K562 (cell line): ENCODE data around the gene MIB2. TPM values are rescaled to one million over a fixed set of nuclear protein-coding genes. Genes with fewer than 3 reads are reported as not detected.

Source experiments
- MTA1 ChIP-seq: fragments of 450-650 bp; IDR thresholded peaks from 2 replicates; pipeline ENCODE4 v1.6.1; 2017; ENCODE audit warnings: borderline replicate concordance
- ZKSCAN3 ChIP-seq: fragments of 250-450 bp; sonication (Bioruptor Pico); IDR thresholded peaks from 2 replicates; pipeline ENCODE4 v1.4.0; 2020
- ZNF197 ChIP-seq: fragments of 200-800 bp; sonication (Bioruptor generic); IDR thresholded peaks from 2 replicates; pipeline ENCODE4 v1.6.1; 2016; ENCODE audit warnings: low read depth, missing genetic modification characterization, missing compliant biosample characterization
- ZNF551 ChIP-seq: fragments of 250-450 bp; sonication (Bioruptor Pico); IDR thresholded peaks from 2 replicates; pipeline ENCODE4 v1.5.0; 2021; ENCODE audit warnings: mild to moderate bottlenecking, moderate library complexity
- polyA plus RNA-seq, 8 experiments: library from polyadenylated mRNA; depleted of rRNA in 4 of 8; stranded (reverse) in 5 of 8; unstranded in 3 of 8; fragments of >200 nt; fragmentation: Nextera tagmentation in 2 of 8; fragmentation: Illumina TruSeq in 1 of 8; extraction: Ambion mirVana in 2 of 8; extraction: Trizol in 1 of 8; gene quantifications; 2 replicates each; pipeline versions ENCODE4 v1.2.1 to v1.2.3, GENCODE V29; 2011 to 2014; ENCODE audit warnings: inconsistent platforms in 1 of 8, missing spikeins in 1 of 8
- total RNA-seq, 7 experiments: library from RNA; depleted of rRNA in 6 of 7; stranded (reverse); fragments of >200 nt in 6 of 7; fragmentation: Illumina TruSeq in 2 of 7; extraction: Trizol in 2 of 7; gene quantifications; 2 replicates each; pipeline versions ENCODE4 v1.2.1 to v1.2.3, GENCODE V29; 2011 to 2021; ENCODE audit warnings: low replicate concordance in 1 of 7
- TF ChIP-seq, protein P1 (sequence below): fragments of 200-600 bp; sonication (generic); IDR thresholded peaks from one replicate; pipeline ENCODE4 v1.6.1; 2012; ENCODE audit warnings: mild to moderate bottlenecking, low read depth, low read length, inconsistent platforms
- TF ChIP-seq, protein P2 (sequence below): fragments of 250-450 bp; sonication (Bioruptor Pico); IDR thresholded peaks from 2 replicates; pipeline ENCODE4 v1.9.0; 2021; ENCODE audit warnings: mild to moderate bottlenecking

Gene MIB2
- total and polyA plus RNA-seq, 9 of the 15 experiments (the other 6 are each of a cell fraction or from before 2014, with no cell fraction given) = 0.04 to 17.0 (median 4.9) TPM; not detected in 1

GRCh38 chr1:1573843-1574720 is 41.2 kb upstream of the MIB2 start (continued):
- TF ChIP-seq, protein P1, sequence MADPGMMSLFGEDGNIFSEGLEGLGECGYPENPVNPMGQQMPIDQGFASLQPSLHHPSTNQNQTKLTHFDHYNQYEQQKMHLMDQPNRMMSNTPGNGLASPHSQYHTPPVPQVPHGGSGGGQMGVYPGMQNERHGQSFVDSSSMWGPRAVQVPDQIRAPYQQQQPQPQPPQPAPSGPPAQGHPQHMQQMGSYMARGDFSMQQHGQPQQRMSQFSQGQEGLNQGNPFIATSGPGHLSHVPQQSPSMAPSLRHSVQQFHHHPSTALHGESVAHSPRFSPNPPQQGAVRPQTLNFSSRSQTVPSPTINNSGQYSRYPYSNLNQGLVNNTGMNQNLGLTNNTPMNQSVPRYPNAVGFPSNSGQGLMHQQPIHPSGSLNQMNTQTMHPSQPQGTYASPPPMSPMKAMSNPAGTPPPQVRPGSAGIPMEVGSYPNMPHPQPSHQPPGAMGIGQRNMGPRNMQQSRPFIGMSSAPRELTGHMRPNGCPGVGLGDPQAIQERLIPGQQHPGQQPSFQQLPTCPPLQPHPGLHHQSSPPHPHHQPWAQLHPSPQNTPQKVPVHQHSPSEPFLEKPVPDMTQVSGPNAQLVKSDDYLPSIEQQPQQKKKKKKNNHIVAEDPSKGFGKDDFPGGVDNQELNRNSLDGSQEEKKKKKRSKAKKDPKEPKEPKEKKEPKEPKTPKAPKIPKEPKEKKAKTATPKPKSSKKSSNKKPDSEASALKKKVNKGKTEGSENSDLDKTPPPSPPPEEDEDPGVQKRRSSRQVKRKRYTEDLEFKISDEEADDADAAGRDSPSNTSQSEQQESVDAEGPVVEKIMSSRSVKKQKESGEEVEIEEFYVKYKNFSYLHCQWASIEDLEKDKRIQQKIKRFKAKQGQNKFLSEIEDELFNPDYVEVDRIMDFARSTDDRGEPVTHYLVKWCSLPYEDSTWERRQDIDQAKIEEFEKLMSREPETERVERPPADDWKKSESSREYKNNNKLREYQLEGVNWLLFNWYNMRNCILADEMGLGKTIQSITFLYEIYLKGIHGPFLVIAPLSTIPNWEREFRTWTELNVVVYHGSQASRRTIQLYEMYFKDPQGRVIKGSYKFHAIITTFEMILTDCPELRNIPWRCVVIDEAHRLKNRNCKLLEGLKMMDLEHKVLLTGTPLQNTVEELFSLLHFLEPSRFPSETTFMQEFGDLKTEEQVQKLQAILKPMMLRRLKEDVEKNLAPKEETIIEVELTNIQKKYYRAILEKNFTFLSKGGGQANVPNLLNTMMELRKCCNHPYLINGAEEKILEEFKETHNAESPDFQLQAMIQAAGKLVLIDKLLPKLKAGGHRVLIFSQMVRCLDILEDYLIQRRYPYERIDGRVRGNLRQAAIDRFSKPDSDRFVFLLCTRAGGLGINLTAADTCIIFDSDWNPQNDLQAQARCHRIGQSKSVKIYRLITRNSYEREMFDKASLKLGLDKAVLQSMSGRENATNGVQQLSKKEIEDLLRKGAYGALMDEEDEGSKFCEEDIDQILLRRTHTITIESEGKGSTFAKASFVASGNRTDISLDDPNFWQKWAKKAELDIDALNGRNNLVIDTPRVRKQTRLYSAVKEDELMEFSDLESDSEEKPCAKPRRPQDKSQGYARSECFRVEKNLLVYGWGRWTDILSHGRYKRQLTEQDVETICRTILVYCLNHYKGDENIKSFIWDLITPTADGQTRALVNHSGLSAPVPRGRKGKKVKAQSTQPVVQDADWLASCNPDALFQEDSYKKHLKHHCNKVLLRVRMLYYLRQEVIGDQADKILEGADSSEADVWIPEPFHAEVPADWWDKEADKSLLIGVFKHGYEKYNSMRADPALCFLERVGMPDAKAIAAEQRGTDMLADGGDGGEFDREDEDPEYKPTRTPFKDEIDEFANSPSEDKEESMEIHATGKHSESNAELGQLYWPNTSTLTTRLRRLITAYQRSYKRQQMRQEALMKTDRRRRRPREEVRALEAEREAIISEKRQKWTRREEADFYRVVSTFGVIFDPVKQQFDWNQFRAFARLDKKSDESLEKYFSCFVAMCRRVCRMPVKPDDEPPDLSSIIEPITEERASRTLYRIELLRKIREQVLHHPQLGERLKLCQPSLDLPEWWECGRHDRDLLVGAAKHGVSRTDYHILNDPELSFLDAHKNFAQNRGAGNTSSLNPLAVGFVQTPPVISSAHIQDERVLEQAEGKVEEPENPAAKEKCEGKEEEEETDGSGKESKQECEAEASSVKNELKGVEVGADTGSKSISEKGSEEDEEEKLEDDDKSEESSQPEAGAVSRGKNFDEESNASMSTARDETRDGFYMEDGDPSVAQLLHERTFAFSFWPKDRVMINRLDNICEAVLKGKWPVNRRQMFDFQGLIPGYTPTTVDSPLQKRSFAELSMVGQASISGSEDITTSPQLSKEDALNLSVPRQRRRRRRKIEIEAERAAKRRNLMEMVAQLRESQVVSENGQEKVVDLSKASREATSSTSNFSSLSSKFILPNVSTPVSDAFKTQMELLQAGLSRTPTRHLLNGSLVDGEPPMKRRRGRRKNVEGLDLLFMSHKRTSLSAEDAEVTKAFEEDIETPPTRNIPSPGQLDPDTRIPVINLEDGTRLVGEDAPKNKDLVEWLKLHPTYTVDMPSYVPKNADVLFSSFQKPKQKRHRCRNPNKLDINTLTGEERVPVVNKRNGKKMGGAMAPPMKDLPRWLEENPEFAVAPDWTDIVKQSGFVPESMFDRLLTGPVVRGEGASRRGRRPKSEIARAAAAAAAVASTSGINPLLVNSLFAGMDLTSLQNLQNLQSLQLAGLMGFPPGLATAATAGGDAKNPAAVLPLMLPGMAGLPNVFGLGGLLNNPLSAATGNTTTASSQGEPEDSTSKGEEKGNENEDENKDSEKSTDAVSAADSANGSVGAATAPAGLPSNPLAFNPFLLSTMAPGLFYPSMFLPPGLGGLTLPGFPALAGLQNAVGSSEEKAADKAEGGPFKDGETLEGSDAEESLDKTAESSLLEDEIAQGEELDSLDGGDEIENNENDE = no peak
- TF ChIP-seq, protein P2, sequence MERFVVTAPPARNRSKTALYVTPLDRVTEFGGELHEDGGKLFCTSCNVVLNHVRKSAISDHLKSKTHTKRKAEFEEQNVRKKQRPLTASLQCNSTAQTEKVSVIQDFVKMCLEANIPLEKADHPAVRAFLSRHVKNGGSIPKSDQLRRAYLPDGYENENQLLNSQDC (CRISPR knock-in tag) = no peak
- TF ChIP-seq ZKSCAN3 (CRISPR knock-in tag) (no peak), MTA1 (no peak), ZNF551 (CRISPR knock-in tag) (no peak), ZNF197 (CRISPR knock-in tag) (0 out of 2 replicates have a peak, but pooled peaks have one; percentile 80)
